ENCODE measurements around the gene C14orf180. TPM values are rescaled to one million over a fixed set of nuclear protein-coding genes. Genes with fewer than 3 reads are reported as not detected.

Gene C14orf180
- total and polyA plus RNA-seq, 4 experiments from 2014 or later, result not detected

- ChIA-PET CTCF (ENCODE audit: partially characterized antibody) (interaction anchor here (1.5 kb wide), 1 partner anchor 13 kb away, joined by 6 read pairs; no protein-coding TSS in a partner anchor), POLR2A (ENCODE audit: partially characterized antibody) (no interaction called here)
- no peaks in the 10 kb centered on the region for H3K27me3 ChIP-seq (ENCODE audit: insufficient read depth, low read length)
- Mint-ChIP-seq H3K36me3 (no peaks in the 10 kb centered on the region), H3K27ac (no peak overlapping the region), H3K27me3 (peaks cover 5 to 12% of the 10 kb centered on the region in 2 donors), H3K4me1 (no peaks in the 10 kb centered on the region), H3K4me3 (peak overlapping the region in 1 of 8 donors; percentile 9), H3K9me3 (peaks cover 0 to 2% (median 0%) of the 10 kb centered on the region in 8 donors)
- no peak overlapping the region for H3K4me3 ChIP-seq (ENCODE audit: low read length in 2 of 2)
- no peaks in the 10 kb centered on the region for H3K9me3 ChIP-seq (ENCODE audit: control insufficient read depth in 1 of 2, low read length in 2 of 2)
- DNase-seq, result no peak
- H3K4me1 ChIP-seq (ENCODE audit: insufficient read depth, low read length), result no peaks in the 10 kb centered on the region
- no peak overlapping the region for H3K27ac ChIP-seq (ENCODE audit: low read depth, low read length)
- intact Hi-C loops (cut with micrococcal nuclease), result no loop called here
- no peaks in the 10 kb centered on the region for H3K36me3 ChIP-seq (ENCODE audit: insufficient read depth, low read length)
These were observed 27.5 kb upstream of the C14orf180 start for GRCh38 chr14:104551851-104552737.

DNA sequence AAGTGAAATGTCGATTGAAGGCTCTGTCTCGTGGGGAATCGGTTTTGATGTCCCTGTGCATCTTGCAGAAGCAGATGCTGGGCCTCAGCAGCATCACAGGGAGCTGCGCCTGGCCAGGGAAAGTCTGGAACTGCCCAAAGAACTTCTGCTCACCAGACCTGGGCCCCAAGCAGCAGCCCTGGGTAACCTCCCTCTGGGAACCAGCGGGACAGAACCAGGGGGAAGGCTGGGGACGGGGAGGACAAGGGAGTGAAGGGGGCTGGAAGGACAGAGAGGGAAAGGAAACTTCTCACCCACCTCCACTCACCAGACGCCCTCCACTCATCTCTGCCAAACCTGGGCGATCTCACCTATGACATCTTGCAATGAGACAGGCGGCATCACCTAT lies 26.8 kb upstream of the C14orf180 start:
- intact Hi-C loops (cut with micrococcal nuclease), result no loop called here
- H3K4me3 Mint-ChIP-seq, result no peak overlapping the region
- Histone ChIP-seq H3K36me3 (ENCODE audit: insufficient read depth, low read length) (no peaks in the 10 kb centered on the region), H3K4me1 (ENCODE audit: insufficient read depth, low read length) (no peaks in the 10 kb centered on the region), H3K27ac (ENCODE audit: low read depth, low read length) (no peak overlapping the region), H3K4me3 (ENCODE audit: low read length in 2 of 2) (no peak overlapping the region), H3K9me3 (ENCODE audit: control insufficient read depth in 1 of 2, low read length in 2 of 2) (no peaks in the 10 kb centered on the region), H3K27me3 (ENCODE audit: insufficient read depth, low read length) (no peaks in the 10 kb centered on the region)
- no peak overlapping the region for H3K27ac Mint-ChIP-seq
- no peak for DNase-seq
- POLR2A ChIA-PET (ENCODE audit: partially characterized antibody), result no interaction called here
- CTCF ChIA-PET (ENCODE audit: partially characterized antibody), result interaction anchor here (1.5 kb wide), 1 partner anchor 12 kb away, joined by 6 read pairs; no protein-coding TSS in a partner anchor
- no peaks in the 10 kb centered on the region for H3K4me1 Mint-ChIP-seq
- peaks cover 5 to 12% of the 10 kb centered on the region in 2 donors for H3K27me3 Mint-ChIP-seq
- peaks cover 0 to 2% (median 0%) of the 10 kb centered on the region in 8 donors for H3K9me3 Mint-ChIP-seq
- no peaks in the 10 kb centered on the region for H3K36me3 Mint-ChIP-seq

GRCh38 chr14:104553166-104554087 lies 26.1 kb upstream of the C14orf180 start:
- H3K4me3 Mint-ChIP-seq, result no peak overlapping the region
- H3K27me3 Mint-ChIP-seq, result peaks cover 5 to 11% of the 10 kb centered on the region in 2 donors
- H3K27ac ChIP-seq (ENCODE audit: low read depth, low read length), result no peak overlapping the region
- H3K36me3 ChIP-seq (ENCODE audit: insufficient read depth, low read length), result no peaks in the 10 kb centered on the region
- DNase-seq, result no peak
- no peak overlapping the region for H3K4me3 ChIP-seq (ENCODE audit: low read length in 2 of 2)
- intact Hi-C loops (cut with micrococcal nuclease), result no loop called here
- H3K9me3 ChIP-seq (ENCODE audit: control insufficient read depth in 1 of 2, low read length in 2 of 2), result no peaks in the 10 kb centered on the region
- no peaks in the 10 kb centered on the region for H3K36me3 Mint-ChIP-seq
- H3K9me3 Mint-ChIP-seq, result peaks cover 0 to 2% (median 0%) of the 10 kb centered on the region in 8 donors
- H3K4me1 ChIP-seq (ENCODE audit: insufficient read depth, low read length), result no peaks in the 10 kb centered on the region
- H3K27me3 ChIP-seq (ENCODE audit: insufficient read depth, low read length), result no peaks in the 10 kb centered on the region
- CTCF ChIA-PET (ENCODE audit: partially characterized antibody), result interaction anchor here (1.5 kb wide), 1 partner anchor 11 kb away, joined by 6 read pairs; no protein-coding TSS in a partner anchor
- H3K27ac Mint-ChIP-seq, result no peak overlapping the region
- no peaks in the 10 kb centered on the region for H3K4me1 Mint-ChIP-seq
- POLR2A ChIA-PET (ENCODE audit: partially characterized antibody), result no interaction called here

- Mint-ChIP-seq H3K36me3 (no peaks in the 10 kb centered on the region), H3K4me3 (no peak overlapping the region), H3K27ac (no peak overlapping the region), H3K9me3 (peaks cover 0 to 2% (median 0%) of the 10 kb centered on the region in 8 donors), H3K4me1 (no peaks in the 10 kb centered on the region), H3K27me3 (peaks cover 5 to 10% of the 10 kb centered on the region in 2 donors)
- DNase-seq, result no peak
- Histone ChIP-seq H3K27me3 (ENCODE audit: insufficient read depth, low read length) (no peaks in the 10 kb centered on the region), H3K36me3 (ENCODE audit: insufficient read depth, low read length) (no peaks in the 10 kb centered on the region), H3K4me3 (ENCODE audit: low read length in 2 of 2) (no peak overlapping the region), H3K9me3 (ENCODE audit: control insufficient read depth in 1 of 2, low read length in 2 of 2) (no peaks in the 10 kb centered on the region), H3K4me1 (ENCODE audit: insufficient read depth, low read length) (no peaks in the 10 kb centered on the region), H3K27ac (ENCODE audit: low read depth, low read length) (no peak overlapping the region)
- POLR2A ChIA-PET (ENCODE audit: partially characterized antibody), result no interaction called here
- intact Hi-C loops (cut with micrococcal nuclease), result no loop called here
- CTCF ChIA-PET (ENCODE audit: partially characterized antibody), result no interaction called here
These were observed 25.4 kb upstream of the C14orf180 start for GRCh38 chr14:104554088-104554607.

GRCh38 chr14:104554608-104555429 lies 24.7 kb upstream of the C14orf180 start:
- no peak for DNase-seq
- H3K36me3 ChIP-seq (ENCODE audit: insufficient read depth, low read length), result no peaks in the 10 kb centered on the region
- H3K36me3 Mint-ChIP-seq, result no peaks in the 10 kb centered on the region
- H3K27ac ChIP-seq (ENCODE audit: low read depth, low read length), result no peak overlapping the region
- H3K9me3 Mint-ChIP-seq, result peaks cover 0 to 2% (median 0%) of the 10 kb centered on the region in 8 donors
- H3K9me3 ChIP-seq (ENCODE audit: control insufficient read depth in 1 of 2, low read length in 2 of 2), result no peaks in the 10 kb centered on the region
- H3K4me3 ChIP-seq (ENCODE audit: low read length in 2 of 2), result no peak overlapping the region
- H3K27ac Mint-ChIP-seq, result no peak overlapping the region
- ChIA-PET POLR2A (ENCODE audit: partially characterized antibody) (no interaction called here), CTCF (ENCODE audit: partially characterized antibody) (no interaction called here)
- H3K4me1 ChIP-seq (ENCODE audit: insufficient read depth, low read length), result no peaks in the 10 kb centered on the region
- no peaks in the 10 kb centered on the region for H3K27me3 ChIP-seq (ENCODE audit: insufficient read depth, low read length)
- no peaks in the 10 kb centered on the region for H3K4me1 Mint-ChIP-seq
- intact Hi-C loops (cut with micrococcal nuclease), result no loop called here
- H3K4me3 Mint-ChIP-seq, result no peak overlapping the region
- peaks cover 5 to 6% of the 10 kb centered on the region in 2 donors for H3K27me3 Mint-ChIP-seq

GRCh38 chr14:104555430-104556255 lies 23.9 kb upstream of the C14orf180 start:
- Histone ChIP-seq H3K4me3 (ENCODE audit: low read length in 2 of 2) (no peak overlapping the region), H3K36me3 (ENCODE audit: insufficient read depth, low read length) (no peaks in the 10 kb centered on the region), H3K27me3 (ENCODE audit: insufficient read depth, low read length) (no peaks in the 10 kb centered on the region), H3K4me1 (ENCODE audit: insufficient read depth, low read length) (no peaks in the 10 kb centered on the region), H3K27ac (ENCODE audit: low read depth, low read length) (no peak overlapping the region), H3K9me3 (ENCODE audit: control insufficient read depth in 1 of 2, low read length in 2 of 2) (no peaks in the 10 kb centered on the region)
- Mint-ChIP-seq H3K4me3 (no peak overlapping the region), H3K9me3 (peaks cover 0 to 2% (median 0%) of the 10 kb centered on the region in 8 donors), H3K27ac (no peak overlapping the region), H3K27me3 (peaks cover 3 to 4% of the 10 kb centered on the region in 2 donors), H3K4me1 (no peaks in the 10 kb centered on the region), H3K36me3 (no peaks in the 10 kb centered on the region)
- DNase-seq, result no peak
- intact Hi-C loops (cut with micrococcal nuclease), result no loop called here
- CTCF ChIA-PET (ENCODE audit: partially characterized antibody), result no interaction called here
- POLR2A ChIA-PET (ENCODE audit: partially characterized antibody), result no interaction called here
